Measurements from ENCODE around the gene AP4E1.
"Not testable (repeated sequence)": the region's sequence is repeated elsewhere in the genome, so short reads cannot be mapped to it uniquely, and the experiment has no call there.

DNA sequence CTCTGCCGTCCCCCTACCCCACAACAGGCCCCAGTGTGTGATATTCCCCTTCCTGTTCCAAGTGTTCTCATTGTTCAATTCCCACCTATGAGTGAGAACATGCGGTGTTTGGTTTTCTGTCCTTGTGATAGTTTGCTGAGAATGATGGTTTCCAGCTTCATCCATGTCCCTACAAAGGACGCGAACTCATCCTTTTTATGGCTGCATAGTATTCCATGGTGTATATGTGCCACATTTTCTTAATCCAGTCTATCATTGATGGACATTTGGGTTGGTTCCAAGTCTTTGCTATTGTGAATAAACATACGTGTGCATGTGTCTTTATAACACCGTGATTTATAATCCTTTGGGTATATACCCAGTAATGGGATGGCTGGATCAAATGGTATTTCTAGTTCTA lies 46.4 kb downstream of the AP4E1 start:
- TF ChIP-seq POLR2AphosphoS5 (IDR thresholded peaks at IDR 0.05): not testable (repeated sequence)
- TF ChIP-seq, protein P1, sequence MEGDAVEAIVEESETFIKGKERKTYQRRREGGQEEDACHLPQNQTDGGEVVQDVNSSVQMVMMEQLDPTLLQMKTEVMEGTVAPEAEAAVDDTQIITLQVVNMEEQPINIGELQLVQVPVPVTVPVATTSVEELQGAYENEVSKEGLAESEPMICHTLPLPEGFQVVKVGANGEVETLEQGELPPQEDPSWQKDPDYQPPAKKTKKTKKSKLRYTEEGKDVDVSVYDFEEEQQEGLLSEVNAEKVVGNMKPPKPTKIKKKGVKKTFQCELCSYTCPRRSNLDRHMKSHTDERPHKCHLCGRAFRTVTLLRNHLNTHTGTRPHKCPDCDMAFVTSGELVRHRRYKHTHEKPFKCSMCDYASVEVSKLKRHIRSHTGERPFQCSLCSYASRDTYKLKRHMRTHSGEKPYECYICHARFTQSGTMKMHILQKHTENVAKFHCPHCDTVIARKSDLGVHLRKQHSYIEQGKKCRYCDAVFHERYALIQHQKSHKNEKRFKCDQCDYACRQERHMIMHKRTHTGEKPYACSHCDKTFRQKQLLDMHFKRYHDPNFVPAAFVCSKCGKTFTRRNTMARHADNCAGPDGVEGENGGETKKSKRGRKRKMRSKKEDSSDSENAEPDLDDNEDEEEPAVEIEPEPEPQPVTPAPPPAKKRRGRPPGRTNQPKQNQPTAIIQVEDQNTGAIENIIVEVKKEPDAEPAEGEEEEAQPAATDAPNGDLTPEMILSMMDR (IDR thresholded peaks at IDR 0.05): not testable (repeated sequence)
